Dermis microvascular lymphatic vessel endothelial cell (primary cell): Measurements from ENCODE around the gene ENTHD1. TPM values are rescaled to one million over a fixed set of nuclear protein-coding genes. Genes with fewer than 3 reads are reported as not detected.
"Not testable (repeated sequence)": the region's sequence is repeated elsewhere in the genome, so short reads cannot be mapped to it uniquely, and the experiment has no call there.

ENCODE experiments used
- DNase-seq, 2 donors: peaks; one replicate each; pipeline versions ENCODE4 v3.0.0 to v3.0.0-alpha.2; 2010; ENCODE audit warnings: low read depth in 2 of 2
- total RNA-seq: library from RNA; depleted of rRNA; stranded (reverse); fragments of >200 nt; gene quantifications from 2 replicates; pipeline ENCODE4 v1.2.1, GENCODE V29; 2014

The ENTHD1 gene
- total RNA-seq, 1 donor from 2014 or later, result not detected

- DNase-seq, result no peak
These were observed 30.7 kb upstream of the ENTHD1 start for GRCh38 chr22:39924286-39924685.

GRCh38 chr22:39923696-39924095, 30.1 kb upstream of the ENTHD1 start:
- DNase-seq, result no peak

GRCh38 chr22:39920134-39920743, 26.7 kb upstream of the ENTHD1 start:
- no peak for DNase-seq

- no peak for DNase-seq
These were observed 24.4 kb upstream of the ENTHD1 start for GRCh38 chr22:39917776-39918495.

GRCh38 chr22:39917197-39917643, 23.7 kb upstream of the ENTHD1 start:
- DNase-seq, result no peak

GRCh38 chr22:39916496-39916895, 22.9 kb upstream of the ENTHD1 start:
- DNase-seq, result no peak

GRCh38 chr22:39915295-39915726, 21.8 kb upstream of the ENTHD1 start:
- DNase-seq, result no peak

- DNase-seq, result no peak
These were observed 21.0 kb upstream of the ENTHD1 start for GRCh38 chr22:39914584-39914983.

GRCh38 chr22:39913886-39914285, 20.3 kb upstream of the ENTHD1 start:
- no peak for DNase-seq

- no peak for DNase-seq
These were observed 19.8 kb upstream of the ENTHD1 start for GRCh38 chr22:39913321-39913720.

- DNase-seq, result no peak
These were observed 17.5 kb upstream of the ENTHD1 start for GRCh38 chr22:39910876-39911613.

- no peak for DNase-seq
These were observed 15.2 kb upstream of the ENTHD1 start for GRCh38 chr22:39908737-39909136.

- no peak for DNase-seq
These were observed 14.6 kb upstream of the ENTHD1 start for GRCh38 chr22:39908136-39908535.

GRCh38 chr22:39907605-39908097, 14.1 kb upstream of the ENTHD1 start:
- DNase-seq, result no peak

GRCh38 chr22:39907047-39907446, 13.5 kb upstream of the ENTHD1 start:
- DNase-seq, result no peak

- DNase-seq, result no peak
These were observed 12.6 kb upstream of the ENTHD1 start for GRCh38 chr22:39906207-39906606.

GRCh38 chr22:39905687-39906086, 12.1 kb upstream of the ENTHD1 start:
- no peak for DNase-seq

GRCh38 chr22:39904862-39905261, 11.3 kb upstream of the ENTHD1 start:
- DNase-seq, result no peak

- DNase-seq, result not testable (repeated sequence)
These were observed 10.5 kb upstream of the ENTHD1 start for GRCh38 chr22:39904024-39904423.

- no peak for DNase-seq
These were observed 8.1 kb upstream of the ENTHD1 start for GRCh38 chr22:39901565-39902146.

- DNase-seq, result no peak
These were observed 7.0 kb upstream of the ENTHD1 start, which contains the start of gene GRAP2 for GRCh38 chr22:39900306-39901227. GRAP2 (plus strand) TSS chr22:39901084; CDS start chr22:39947107, 46,023 bp downstream.
